Measurements from ENCODE around the gene FAM193B.
A peak's percentile ranks its signal among the peaks of the same experiment; 100 is the strongest.

The FAM193B gene

DNA sequence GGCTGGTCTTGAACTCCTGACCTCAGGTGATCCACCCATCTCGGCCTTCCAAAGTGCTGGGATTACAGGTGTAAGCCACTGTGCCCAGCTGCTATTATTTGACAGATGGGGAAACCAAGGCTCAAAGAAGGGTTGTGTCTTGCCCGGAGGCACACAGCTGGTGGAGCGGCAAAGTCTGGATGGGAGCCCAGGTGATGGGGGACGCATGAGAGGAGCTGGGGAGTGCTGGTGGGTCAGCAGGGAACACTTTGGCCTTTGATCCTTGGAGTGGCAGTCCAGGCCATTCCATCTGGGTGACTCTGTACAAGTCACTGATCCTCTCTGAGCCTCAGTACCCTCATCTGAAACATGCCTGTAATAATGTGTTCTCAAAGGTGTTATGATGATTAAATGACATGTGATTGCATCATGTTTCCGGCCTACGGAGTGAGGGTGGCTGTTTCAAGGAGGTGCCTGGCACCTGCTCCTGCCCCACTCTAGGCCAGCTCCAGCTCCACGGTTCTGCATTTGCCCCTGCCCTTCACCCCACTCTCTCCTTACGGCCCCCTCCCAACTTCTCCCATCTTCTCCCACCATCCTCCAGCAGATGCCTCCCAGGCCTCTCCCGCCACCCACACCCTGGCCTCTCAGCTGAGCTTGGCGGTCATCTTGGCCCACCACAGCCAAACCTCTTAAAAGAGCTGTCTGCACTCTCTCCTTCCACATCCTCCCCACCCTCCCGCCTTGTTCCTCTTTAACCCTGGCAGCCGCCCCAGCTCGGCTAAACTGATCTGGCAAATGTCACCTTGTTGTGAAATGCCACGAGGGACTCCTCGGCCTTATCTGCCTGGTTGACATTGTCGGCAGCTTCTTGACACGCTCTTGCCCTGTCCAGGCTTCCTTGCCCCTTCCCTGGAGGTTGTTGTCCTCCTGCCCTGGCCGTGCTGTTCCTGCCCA lies 75.4 kb downstream of the FAM193B start:
- H3K9me3 Mint-ChIP-seq, result no peaks in the 10 kb centered on the region
- peaks cover 36 to 54% of the 10 kb centered on the region in 2 donors for H3K4me1 Mint-ChIP-seq
- peak overlapping the region; percentile 17 to 22 for H3K4me3 Mint-ChIP-seq

DNA sequence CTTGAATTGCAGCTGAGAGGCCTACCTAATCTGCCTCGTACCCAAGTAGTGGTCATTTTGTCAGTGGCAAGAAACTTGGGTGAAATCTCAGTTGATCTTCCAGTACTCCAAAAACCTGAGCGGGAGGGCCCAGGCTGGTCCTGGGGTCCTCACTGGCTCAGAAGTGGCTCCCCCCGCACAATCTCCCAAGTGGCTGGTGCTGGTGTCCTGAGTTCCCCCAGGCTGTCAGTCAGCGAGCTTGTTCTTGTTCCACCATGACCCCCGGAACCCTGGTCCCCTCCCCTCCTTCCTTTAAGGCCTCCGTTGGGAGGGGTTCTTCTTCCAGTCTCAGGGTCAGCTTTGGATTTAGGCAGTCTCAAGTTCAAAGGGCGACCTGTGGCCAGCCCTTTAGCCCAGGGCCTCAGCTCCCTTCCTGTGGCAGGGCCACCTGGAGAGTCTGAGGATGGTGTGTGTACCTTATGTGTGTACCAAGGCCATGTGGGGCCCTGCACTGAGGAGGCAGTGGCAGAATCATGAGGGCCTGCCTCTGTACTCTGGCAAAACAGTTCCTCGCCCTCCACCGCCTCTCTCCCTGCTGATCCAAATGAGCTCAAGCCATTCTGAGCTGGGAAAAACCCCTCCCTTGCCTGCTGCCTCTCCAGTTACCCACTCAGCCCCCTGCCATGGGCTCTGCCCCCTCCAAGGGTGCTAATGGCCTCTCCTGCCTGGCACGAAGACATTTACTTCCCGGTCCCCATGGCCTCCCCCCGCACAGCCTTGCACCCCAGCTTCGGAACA lies 76.5 kb downstream of the FAM193B start:
- Mint-ChIP-seq H3K27me3 (peaks cover 8 to 11% of the 10 kb centered on the region in 2 donors), H3K27ac (no peak overlapping the region), H3K9me3 (no peaks in the 10 kb centered on the region), H3K36me3 (no peaks in the 10 kb centered on the region), H3K4me3 (no peak overlapping the region), H3K4me1 (peaks cover 38 to 56% of the 10 kb centered on the region in 2 donors)
- ATAC-seq (replicated peaks) (no peak), DNase-seq (no peak)

More for the DNA sequence above, 75.4 kb downstream of the FAM193B start:
- ATAC-seq (replicated peaks), result peak; percentile 90 to 92
- peak overlapping the region; percentile 90 for H3K27ac Mint-ChIP-seq
- peaks cover 6 to 7% of the 10 kb centered on the region in 2 donors for H3K27me3 Mint-ChIP-seq
- peak; percentile 51 for DNase-seq
- H3K36me3 Mint-ChIP-seq, result no peaks in the 10 kb centered on the region

DNA sequence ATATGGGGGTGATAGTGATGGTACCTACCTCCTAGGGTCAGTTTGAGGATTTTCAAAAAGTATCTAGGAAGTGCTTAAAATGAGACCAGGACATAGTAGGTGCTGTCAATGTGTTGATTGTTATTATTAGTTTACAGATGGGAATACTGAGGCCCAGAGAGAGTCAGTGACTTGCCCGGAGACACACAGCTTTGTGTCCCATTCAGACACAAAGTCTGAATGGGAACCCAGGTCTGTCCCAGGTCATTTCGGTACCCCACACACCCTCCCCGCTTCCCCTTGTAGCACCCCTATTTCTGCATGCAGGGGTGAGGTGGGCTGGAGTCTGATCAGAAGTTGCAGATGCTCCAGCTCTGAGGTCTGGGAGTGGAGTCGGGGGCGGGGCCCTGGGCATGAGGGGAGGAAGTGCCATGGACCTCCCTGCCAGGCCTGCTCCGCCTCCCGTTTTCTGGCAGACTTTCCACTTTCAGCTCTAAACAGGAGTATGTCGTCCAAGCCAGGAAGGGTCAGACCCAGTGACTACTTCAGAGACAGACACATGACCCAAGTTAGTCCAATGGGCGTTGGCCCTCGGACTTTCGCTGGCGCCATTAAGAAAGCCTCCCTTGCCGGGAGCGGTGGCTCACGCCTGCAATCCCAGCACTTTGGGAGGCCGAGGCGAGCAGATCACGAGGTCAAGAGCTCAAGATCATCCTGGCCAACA lies 77.7 kb downstream of the FAM193B start:
- H3K36me3 Mint-ChIP-seq, result no peaks in the 10 kb centered on the region
- no peak for DNase-seq
- H3K9me3 Mint-ChIP-seq, result no peaks in the 10 kb centered on the region
- H3K27ac Mint-ChIP-seq, result no peak overlapping the region
- H3K4me3 Mint-ChIP-seq, result no peak overlapping the region
- ATAC-seq (replicated peaks), result no peak
- peaks cover 41 to 56% of the 10 kb centered on the region in 2 donors for H3K4me1 Mint-ChIP-seq
- peaks cover 8 to 11% of the 10 kb centered on the region in 2 donors for H3K27me3 Mint-ChIP-seq

DNA sequence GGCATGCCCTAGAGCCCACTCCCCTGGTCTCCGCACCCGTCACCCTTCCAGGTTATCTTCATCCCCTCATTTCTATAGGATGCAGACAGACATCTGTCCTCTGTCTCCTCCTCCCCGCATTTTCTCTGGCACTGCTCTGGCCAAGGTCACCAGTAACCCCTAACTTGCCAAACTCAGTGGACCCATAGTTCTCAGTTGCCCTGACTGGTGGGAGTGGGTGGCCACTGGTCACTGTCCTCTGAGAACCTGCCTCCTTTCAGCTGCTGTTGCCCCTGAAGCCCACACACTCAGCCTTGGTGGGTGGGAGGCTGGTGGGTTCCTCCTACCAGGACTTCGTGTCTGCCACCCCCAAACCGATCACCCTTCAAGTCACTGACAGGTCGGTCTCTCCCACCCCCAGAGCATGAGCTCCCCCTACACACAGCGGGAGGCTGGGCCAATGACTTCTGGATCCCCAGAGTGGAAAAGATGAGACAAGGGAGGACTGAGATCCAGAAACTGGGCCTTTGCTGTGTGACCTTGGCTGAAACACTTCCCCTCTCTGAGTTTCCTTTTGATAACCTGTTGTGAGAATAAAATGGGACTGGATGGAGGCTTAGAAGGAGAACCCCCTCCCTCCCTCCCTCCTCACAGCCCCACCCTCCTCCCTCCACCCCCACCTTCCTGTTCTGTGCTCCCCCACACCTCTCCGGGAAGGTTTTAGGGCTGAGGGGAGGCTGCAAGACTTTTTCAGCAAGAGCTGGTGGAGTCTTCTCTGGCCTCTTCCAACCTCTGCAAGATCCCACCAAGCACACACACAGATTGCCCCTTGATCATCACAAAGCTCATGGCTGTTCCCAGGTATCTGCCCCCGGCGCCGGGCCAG lies 78.6 kb downstream of the FAM193B start:
- Mint-ChIP-seq H3K27ac (peak overlapping the region; percentile 15), H3K36me3 (no peaks in the 10 kb centered on the region), H3K4me1 (peaks cover 42 to 56% of the 10 kb centered on the region in 2 donors), H3K9me3 (no peaks in the 10 kb centered on the region), H3K27me3 (peaks cover 8 to 11% of the 10 kb centered on the region in 2 donors), H3K4me3 (no peak overlapping the region)
- no peak for ATAC-seq (replicated peaks)
- DNase-seq, result no peak

DNA sequence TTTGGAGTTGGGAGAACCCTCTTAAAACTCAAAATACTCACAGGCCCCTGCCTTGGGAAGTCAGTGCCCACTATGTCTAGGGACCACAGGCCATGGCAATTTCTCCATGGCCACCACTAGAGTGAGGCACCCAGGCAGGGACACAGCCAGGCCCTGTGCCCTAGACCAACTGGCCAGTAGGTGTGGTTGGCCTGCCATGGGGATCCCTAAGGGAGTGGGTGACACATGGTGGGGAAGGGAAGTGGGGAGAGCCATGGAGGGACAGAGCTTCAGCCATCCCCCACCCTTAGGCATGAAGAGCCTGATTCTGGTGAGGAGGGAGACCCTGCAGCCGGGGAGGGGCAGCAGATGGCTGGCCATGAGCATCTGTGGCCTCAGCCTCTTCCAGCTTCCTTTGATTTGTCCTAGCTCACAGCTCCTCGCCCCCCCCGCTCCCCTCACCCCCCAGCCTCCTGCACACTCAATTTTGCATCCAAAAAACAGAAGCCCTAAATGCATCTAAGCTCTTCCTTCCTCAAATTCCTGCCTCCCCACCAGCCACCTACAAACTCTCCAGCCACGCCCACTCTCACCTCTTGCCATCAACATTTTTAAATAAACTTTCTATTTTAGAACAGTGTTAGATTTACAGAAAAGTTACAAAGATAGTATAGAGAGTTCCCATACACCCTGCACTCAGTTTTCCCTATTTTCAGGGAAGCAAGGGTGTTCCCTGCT lies 79.4 kb downstream of the FAM193B start:
- Mint-ChIP-seq H3K9me3 (no peaks in the 10 kb centered on the region), H3K4me3 (peak overlapping the region in 1 of 2 donors; percentile 79), H3K4me1 (peaks cover 41 to 54% of the 10 kb centered on the region in 2 donors), H3K27ac (no peak overlapping the region), H3K27me3 (peaks cover 8 to 11% of the 10 kb centered on the region in 2 donors), H3K36me3 (no peaks in the 10 kb centered on the region)
- no peak for DNase-seq
- no peak for ATAC-seq (replicated peaks)

DNA sequence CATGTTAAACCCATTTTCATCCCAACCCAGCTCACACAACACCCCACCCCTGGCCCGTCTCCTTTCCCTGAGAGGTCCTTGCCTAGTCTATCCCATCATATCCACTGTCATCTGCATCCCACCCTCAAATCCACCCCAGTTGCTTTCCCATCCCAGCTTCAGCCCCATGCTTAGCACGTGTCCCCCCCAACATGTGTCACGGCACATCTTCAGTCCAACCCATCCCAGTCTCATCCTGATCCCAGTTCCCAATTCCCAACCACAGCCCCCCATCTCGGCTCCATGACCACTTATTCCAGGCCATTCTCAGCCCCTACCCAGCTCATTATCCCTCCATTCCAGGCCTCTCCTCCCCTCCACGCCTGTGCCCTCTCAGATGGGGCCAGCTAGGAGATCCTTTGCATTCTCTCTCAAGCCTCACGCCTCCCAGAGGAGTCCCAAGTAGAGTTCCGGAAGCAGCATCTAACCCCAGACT lies 80.3 kb downstream of the FAM193B start:
- H3K4me3 Mint-ChIP-seq, result peak overlapping the region; percentile 77 to 79
- H3K9me3 Mint-ChIP-seq, result no peaks in the 10 kb centered on the region
- peaks cover 8 to 11% of the 10 kb centered on the region in 2 donors for H3K27me3 Mint-ChIP-seq
- ATAC-seq (replicated peaks) (no peak), DNase-seq (no peak)
- peak overlapping the region; percentile 11 for H3K27ac Mint-ChIP-seq
- H3K4me1 Mint-ChIP-seq, result peaks cover 32 to 44% of the 10 kb centered on the region in 2 donors
- H3K36me3 Mint-ChIP-seq, result no peaks in the 10 kb centered on the region

DNA sequence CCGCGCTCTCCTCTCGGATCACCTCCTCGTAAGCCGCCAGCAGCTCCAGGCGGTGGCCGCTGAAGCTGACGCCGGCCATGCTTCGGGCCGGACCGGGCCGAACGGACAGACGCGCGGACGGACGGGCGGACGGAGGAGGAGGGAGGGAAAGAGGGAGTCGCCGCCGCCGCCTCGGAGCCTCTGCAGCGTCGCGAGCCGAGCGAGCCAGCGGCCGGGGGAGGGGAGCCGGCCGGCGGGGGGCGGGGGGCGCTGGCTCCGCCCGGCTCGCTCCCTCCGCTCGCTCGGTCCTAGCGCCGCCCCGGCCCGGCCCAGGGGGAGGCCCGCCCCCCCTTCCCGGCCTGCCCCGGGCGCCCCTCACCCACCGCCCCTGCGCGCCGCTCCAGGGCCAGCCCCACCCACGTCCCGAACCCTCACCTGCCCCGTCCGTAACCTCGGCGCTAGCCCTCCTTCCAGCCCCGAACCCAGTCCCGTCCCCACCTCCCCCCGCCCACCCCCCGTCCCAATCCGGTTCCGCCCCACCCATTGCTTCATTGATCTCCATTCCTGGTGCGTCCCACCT lies 80.8 kb downstream of the FAM193B start, which contains the start of gene DBN1:
DBN1 (minus strand) TSS at position 192 of the 559 bp plus-strand sequence; CDS start at position 79, 113 bp downstream.
- no peak for DNase-seq
- ATAC-seq (replicated peaks), result peak; percentile 30 to 46
- peak within 1 kb of the TSS; percentile 11 for H3K27ac Mint-ChIP-seq
- peak within 1 kb of the TSS; percentile 77 to 79 for H3K4me3 Mint-ChIP-seq
- H3K9me3 Mint-ChIP-seq, result no peaks in the 10 kb centered on the region
- H3K27me3 Mint-ChIP-seq, result peaks cover 8 to 11% of the 10 kb centered on the region in 2 donors
- peaks cover 27 to 39% of the 10 kb centered on the region in 2 donors for H3K4me1 Mint-ChIP-seq
- H3K36me3 Mint-ChIP-seq, result no peaks in the 10 kb centered on the region

DNA sequence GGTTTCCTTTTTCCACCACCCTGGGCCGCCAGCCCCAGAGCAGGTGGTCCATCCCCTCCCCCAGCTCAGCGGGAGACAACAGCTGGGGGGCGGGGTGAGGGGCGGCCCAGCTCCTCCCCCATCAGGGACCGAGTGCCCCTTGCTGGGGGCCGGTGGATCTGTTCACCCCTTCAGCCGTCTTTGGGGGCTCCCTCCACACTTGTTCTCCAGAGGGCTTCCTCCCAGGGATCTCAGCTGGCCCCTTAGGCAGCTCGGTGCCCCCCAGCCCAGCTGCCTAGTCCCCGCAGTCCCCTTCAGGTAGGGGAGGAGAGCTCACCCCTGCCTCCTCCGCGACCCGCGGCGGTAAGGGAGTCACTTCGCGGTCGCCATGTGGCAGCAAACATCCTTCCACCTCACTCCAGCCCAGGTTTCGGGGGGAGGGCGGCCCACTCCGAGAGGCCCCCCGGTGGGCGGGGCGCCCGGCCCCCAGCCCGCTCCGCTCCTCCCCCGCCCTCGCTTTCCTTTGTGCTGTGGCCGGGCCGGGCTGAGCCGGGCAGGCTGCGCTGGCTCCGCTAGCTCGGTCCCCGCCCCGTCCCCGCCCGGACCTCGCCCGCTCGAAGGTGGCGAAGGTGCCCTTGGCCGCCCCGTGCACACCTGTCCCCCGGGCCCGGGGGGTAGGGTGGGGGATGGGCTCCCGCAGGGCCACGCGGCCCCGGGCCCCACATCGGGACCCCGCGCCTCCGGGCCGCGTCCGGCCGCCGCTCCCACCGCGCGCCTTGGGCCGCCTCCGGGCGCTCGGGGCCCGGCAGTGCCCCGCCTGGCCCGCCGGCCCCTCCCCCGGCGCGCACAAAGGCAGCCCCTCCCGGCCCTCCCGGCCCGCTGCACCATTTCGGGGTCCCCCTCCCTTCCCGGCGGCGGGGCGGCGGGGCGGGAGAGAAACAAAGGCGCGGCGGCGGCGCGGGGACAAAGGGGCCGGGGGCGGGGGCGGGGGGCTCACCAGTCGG lies 81.6 kb downstream of the FAM193B start:
- H3K27me3 Mint-ChIP-seq, result peaks cover 8 to 11% of the 10 kb centered on the region in 2 donors
- H3K27ac Mint-ChIP-seq, result no peak overlapping the region
- no peaks in the 10 kb centered on the region for H3K9me3 Mint-ChIP-seq
- ATAC-seq (replicated peaks), result peak; percentile 58
- H3K36me3 Mint-ChIP-seq, result no peaks in the 10 kb centered on the region
- no peak for DNase-seq
- H3K4me3 Mint-ChIP-seq, result peak overlapping the region; percentile 41 to 69
- peaks cover 23 to 31% of the 10 kb centered on the region in 2 donors for H3K4me1 Mint-ChIP-seq

DNA sequence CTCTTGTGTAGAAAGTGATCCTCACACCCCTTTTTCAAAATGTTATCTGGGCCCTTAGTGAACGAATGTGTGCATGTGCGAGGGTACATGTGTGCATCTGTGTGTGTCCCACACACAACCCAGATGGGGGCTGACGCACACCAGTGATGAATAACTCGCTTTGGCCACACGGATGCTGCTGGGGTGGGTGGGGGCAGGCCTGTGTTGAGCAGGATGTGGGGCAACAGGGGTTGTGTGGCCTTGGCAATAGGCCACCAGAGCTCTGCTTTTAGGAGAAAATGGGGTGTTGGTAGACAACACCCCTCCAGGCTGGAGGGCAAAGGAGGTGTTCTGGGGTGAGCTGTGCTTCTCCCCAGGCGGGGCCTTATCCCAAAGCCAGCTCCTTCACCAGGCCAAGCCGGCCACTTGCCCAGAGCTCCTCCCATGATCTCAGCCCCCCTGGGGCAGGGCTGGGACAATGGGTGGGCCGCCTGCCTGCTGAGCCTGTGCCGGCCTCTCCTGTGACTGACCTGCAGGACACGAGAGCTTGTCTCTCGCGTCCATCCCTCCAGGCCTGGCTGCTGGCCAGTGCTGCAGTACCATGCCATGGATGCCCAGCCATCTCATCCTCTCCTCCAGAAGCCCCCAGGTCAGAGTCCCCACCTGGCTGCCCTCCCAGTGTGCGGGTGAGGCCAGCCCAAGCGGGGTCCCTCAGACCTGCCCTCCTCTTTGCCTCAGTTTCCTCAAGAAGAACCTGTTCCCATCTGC lies 82.6 kb downstream of the FAM193B start:
- Mint-ChIP-seq H3K36me3 (no peaks in the 10 kb centered on the region), H3K4me3 (peak overlapping the region; percentile 34 to 56), H3K27me3 (peaks cover 8 to 11% of the 10 kb centered on the region in 2 donors), H3K4me1 (peaks cover 23 to 29% of the 10 kb centered on the region in 2 donors), H3K9me3 (no peaks in the 10 kb centered on the region), H3K27ac (no peak overlapping the region)
- no peak for ATAC-seq (replicated peaks)
- no peak for DNase-seq

DNA sequence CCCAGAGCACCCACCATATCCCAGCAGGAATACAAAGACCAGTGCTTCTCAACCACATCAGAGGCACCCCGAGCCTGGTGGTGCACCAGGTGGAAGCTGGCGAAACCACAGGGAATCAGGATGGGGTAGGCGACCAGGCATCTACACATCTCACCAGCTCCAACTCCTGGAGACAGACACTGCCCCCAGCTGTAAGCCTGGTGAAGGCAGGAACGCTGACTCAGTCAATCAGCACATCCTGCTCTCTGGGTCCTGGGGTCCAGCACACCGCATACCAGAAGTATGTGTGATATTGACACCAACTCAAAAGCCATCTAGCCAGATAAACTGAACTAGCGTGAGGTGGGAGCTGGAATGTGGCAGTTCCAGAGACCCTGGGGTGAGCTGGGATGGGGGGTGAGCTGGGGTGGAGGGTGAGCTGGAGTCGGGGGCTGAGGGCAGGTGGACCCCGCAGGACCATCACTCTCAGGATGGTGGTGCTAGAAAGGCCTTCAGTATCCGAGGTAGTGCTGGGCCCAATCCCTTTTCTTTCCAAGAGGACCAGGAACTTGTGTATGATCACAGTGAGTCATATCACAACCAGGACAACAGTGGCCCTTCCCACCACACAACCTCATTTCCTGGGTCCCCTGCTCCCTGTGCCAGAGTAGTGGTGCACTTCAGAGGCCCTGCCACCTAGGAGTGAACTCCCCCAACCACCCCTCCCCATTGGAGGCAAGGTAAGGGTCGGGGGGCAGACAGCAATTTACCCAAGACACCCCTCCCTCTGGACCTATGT lies 83.4 kb downstream of the FAM193B start:
- Mint-ChIP-seq H3K4me3 (no peak overlapping the region), H3K9me3 (no peaks in the 10 kb centered on the region), H3K36me3 (no peaks in the 10 kb centered on the region), H3K27me3 (peaks cover 8 to 11% of the 10 kb centered on the region in 2 donors), H3K4me1 (peaks cover 21 to 22% of the 10 kb centered on the region in 2 donors), H3K27ac (no peak overlapping the region)
- no peak for DNase-seq
- ATAC-seq (replicated peaks), result no peak
